ENCODE results near the gene DUS4L. TPM values are rescaled to one million over a fixed set of nuclear protein-coding genes. Genes with fewer than 3 reads are reported as not detected.
A peak's percentile ranks its signal among the peaks of the same experiment; 100 is the strongest.

DUS4L gene
- total RNA-seq, 2 experiments from 2014 or later: 17.4 to 17.9 TPM

DNA sequence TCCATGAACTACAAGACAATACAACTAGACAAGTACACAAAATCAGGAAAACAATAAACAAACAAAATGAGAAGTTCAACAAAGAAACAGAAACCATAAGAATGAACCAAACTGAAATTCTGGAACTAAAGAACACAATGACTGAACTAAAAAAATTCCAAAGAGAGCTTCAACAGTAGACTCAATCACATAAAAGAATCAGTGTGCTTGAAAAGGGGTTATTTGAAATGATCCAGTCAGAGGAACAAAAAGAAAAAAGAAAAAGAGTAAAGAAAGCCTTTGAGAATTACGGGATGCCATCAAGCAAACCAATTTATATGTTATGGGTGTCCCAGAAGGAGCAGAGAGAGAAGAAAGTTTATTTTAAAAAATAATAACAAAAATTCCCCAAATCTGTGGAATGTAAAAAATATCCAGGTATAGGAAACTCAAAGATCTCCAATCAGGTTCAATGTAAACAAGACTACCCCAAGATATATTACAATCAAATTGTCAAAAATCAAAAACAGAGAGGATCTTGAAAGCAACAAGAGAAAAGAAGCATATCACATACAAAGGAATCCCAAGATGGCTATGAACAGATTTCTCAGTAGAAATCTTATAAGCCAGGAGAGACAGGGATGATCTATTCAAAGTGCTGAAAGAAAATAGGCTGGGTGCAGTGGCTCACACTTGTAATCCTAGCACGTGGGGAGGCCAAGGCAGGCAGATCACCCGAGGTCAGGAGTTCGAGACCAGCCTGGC is 18.8 kb upstream of the DUS4L start:
- Mint-ChIP-seq H3K4me1 (ENCODE audit: low read depth) (peaks cover 10% of the 10 kb centered on the region), H3K36me3 (ENCODE audit: low read depth) (peaks cover 61% of the 10 kb centered on the region), H3K9me3 (peaks cover 13% of the 10 kb centered on the region), H3K27me3 (no peaks in the 10 kb centered on the region), H3K27ac (no peak overlapping the region), H3K4me3 (no peak overlapping the region)
- no peak for DNase-seq
- no peak for ATAC-seq
- intact Hi-C loops (cut with micrococcal nuclease): no loop called here
- POLR2A ChIA-PET: no interaction called here
- TF ChIP-seq, protein P1, sequence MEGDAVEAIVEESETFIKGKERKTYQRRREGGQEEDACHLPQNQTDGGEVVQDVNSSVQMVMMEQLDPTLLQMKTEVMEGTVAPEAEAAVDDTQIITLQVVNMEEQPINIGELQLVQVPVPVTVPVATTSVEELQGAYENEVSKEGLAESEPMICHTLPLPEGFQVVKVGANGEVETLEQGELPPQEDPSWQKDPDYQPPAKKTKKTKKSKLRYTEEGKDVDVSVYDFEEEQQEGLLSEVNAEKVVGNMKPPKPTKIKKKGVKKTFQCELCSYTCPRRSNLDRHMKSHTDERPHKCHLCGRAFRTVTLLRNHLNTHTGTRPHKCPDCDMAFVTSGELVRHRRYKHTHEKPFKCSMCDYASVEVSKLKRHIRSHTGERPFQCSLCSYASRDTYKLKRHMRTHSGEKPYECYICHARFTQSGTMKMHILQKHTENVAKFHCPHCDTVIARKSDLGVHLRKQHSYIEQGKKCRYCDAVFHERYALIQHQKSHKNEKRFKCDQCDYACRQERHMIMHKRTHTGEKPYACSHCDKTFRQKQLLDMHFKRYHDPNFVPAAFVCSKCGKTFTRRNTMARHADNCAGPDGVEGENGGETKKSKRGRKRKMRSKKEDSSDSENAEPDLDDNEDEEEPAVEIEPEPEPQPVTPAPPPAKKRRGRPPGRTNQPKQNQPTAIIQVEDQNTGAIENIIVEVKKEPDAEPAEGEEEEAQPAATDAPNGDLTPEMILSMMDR (IDR thresholded peaks at IDR 0.05): no peak
- CTCF ChIA-PET: no interaction called here

DNA sequence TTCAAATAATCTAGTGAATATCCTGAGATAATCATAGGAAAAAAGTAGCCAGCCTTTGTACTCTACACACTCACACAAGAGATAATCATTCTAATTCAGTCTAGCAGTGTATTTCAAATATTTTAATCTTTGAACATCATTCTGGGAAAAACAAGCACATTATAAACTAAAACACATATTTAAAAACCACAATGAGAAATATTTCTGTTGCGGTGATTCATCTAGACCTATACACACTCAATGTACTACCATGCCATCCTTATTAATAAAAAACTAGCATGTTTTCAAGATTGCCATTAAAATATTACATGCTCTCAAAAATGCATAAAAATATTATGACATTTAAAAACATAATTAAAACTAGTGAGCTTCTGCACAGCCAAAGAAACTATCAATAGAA is 11.8 kb upstream of the DUS4L start:
- peaks cover 55% of the 10 kb centered on the region for H3K36me3 Mint-ChIP-seq (ENCODE audit: low read depth)

DNA sequence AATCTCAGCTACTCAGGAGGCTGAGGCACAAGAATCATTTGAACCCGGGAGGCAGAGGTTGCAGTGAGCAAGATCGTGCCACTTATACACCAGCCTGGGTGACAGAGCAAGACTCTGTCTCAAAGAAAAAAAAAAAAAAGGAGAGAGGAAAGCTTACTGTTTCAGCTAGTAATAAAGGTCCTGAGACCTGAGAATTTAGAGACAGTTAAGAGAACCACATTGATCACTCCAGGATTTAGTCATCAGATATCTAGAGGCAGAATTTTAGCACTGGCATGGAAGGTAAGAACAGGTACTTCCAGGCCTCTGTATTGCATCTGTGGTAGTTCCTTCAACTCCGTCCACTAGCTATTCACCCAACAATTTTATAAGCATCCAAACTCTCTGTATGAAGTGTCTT is 7.9 kb upstream of the DUS4L start:
- peaks cover 36% of the 10 kb centered on the region for H3K36me3 Mint-ChIP-seq (ENCODE audit: low read depth)
- TF ChIP-seq, protein P1 (IDR thresholded peaks at IDR 0.05): no peak
- H3K4me1 Mint-ChIP-seq (ENCODE audit: low read depth): peaks cover 51% of the 10 kb centered on the region
- intact Hi-C loops (cut with micrococcal nuclease): no loop called here
- H3K9me3 Mint-ChIP-seq: no peaks in the 10 kb centered on the region
- ChIA-PET CTCF (no interaction called here), POLR2A (no interaction called here)
- DNase-seq: no peak
- H3K4me3 Mint-ChIP-seq: no peak overlapping the region
- H3K27me3 Mint-ChIP-seq: no peaks in the 10 kb centered on the region
- H3K27ac Mint-ChIP-seq: no peak overlapping the region
- peak; percentile 37 for ATAC-seq

More for the DNA sequence above, 11.8 kb upstream of the DUS4L start:
- DNase-seq: no peak
- Mint-ChIP-seq H3K27me3 (no peaks in the 10 kb centered on the region), H3K4me3 (no peak overlapping the region), H3K27ac (no peak overlapping the region), H3K4me1 (ENCODE audit: low read depth) (peaks cover 35% of the 10 kb centered on the region), H3K9me3 (no peaks in the 10 kb centered on the region)
- CTCF ChIA-PET: no interaction called here
- POLR2A ChIA-PET: no interaction called here
- TF ChIP-seq, protein P1 (IDR thresholded peaks at IDR 0.05): no peak
- no peak for ATAC-seq
- intact Hi-C loops (cut with micrococcal nuclease): no loop called here

DNA sequence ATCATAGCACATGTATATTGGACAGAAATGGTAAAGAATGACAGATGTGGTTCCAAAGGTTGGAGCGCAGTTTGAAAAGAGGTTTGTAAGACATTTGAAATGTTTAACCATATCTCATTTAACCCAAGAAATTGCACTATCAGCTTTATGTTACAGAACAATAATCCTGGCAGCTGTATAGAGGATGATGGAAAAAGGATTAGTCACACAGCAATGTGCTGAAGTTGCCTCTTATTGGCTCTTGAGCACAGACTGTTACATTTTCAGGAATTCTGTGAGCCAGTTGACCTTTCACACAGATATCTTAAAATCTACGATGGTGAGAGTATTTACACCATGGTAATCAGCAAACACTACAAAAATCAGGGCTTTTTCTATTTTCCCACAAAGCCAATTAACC is 3.9 kb upstream of the DUS4L start:
- ChIA-PET POLR2A (interaction anchor here (1.3 kb wide), 1 partner anchor 22 kb away, joined by 4 read pairs; no protein-coding TSS in a partner anchor), CTCF (no interaction called here)
- H3K4me3 Mint-ChIP-seq: no peak overlapping the region
- H3K36me3 Mint-ChIP-seq (ENCODE audit: low read depth): peaks cover 16% of the 10 kb centered on the region
- H3K4me1 Mint-ChIP-seq (ENCODE audit: low read depth): peaks cover 59% of the 10 kb centered on the region
- no peak overlapping the region for H3K27ac Mint-ChIP-seq
- DNase-seq: no peak
- intact Hi-C loops (cut with micrococcal nuclease): no loop called here
- no peaks in the 10 kb centered on the region for H3K27me3 Mint-ChIP-seq
- H3K9me3 Mint-ChIP-seq: no peaks in the 10 kb centered on the region
- no peak for ATAC-seq
- TF ChIP-seq, protein P1 (IDR thresholded peaks at IDR 0.05): no peak

DNA sequence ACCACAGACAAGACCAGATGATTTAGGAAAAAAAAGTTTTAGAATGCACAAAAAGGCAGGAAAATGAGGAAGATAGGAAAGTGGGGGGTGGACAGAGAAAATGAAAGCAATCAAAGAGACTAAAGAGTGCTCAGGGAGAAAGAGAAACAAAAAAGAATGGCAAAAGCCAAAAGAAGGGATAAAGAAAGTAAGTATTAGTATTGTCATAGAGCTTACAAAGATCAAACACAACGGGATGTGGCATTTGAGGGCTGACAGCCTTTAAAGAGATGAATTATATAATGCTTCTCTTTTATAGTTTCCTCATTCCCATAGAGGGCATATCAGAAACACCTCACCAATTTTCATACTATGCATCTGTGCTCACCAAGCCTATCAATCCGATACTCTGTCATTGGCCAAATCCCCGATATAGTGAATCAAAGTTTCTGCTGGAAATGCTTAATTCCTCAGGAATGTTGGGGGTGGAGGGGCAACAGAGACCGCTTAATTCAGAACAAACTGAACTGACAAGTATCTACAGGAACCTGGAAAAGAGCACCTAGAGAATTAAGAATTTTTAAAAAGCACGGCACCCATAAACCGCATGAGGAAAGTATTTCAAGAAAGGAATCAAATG is 2.8 kb upstream of the DUS4L start:
- H3K27ac Mint-ChIP-seq: peak overlapping the region; percentile 71
- H3K9me3 Mint-ChIP-seq: no peaks in the 10 kb centered on the region
- ChIA-PET CTCF (no interaction called here), POLR2A (no interaction called here)
- peaks cover 59% of the 10 kb centered on the region for H3K4me1 Mint-ChIP-seq (ENCODE audit: low read depth)
- ATAC-seq (peak; percentile 14), DNase-seq (peak; percentile 43)
- TF ChIP-seq, protein P1 (IDR thresholded peaks at IDR 0.05): no peak
- peaks cover 7% of the 10 kb centered on the region for H3K36me3 Mint-ChIP-seq (ENCODE audit: low read depth)
- intact Hi-C loops (cut with micrococcal nuclease): no loop called here
- H3K4me3 Mint-ChIP-seq: peak overlapping the region; percentile 84
- no peaks in the 10 kb centered on the region for H3K27me3 Mint-ChIP-seq

Data from activated CD8-positive, alpha-beta T cell treated with anti-CD3 and anti-CD28 coated beads for 36 hours (primary cell).